ENCODE data around the gene THAP6.
A peak's percentile ranks its signal among the peaks of the same experiment; 100 is the strongest.

The THAP6 gene

GRCh38 chr4:75514131-75514948, at the start of gene THAP6, which contains the start of gene RCHY1:
Gene THAP6, plus strand, starts transcription at chr4:75514473. Its CDS starts 980 bp downstream, at chr4:75515453.
Gene RCHY1, minus strand, starts transcription at chr4:75514403. Its CDS starts 117 bp downstream, at chr4:75514286.
- peak within 1 kb of the TSS; percentile 92 for H3K4me3 ChIP-seq (replicated peaks; ENCODE audit: low read depth, low read length)
- no peak for TF ChIP-seq CTCF (IDR thresholded peaks at IDR 0.05; ENCODE audit: low read length, missing control alignments)
- DNase-seq (ENCODE audit: low read depth), result peak; percentile 96

DNA sequence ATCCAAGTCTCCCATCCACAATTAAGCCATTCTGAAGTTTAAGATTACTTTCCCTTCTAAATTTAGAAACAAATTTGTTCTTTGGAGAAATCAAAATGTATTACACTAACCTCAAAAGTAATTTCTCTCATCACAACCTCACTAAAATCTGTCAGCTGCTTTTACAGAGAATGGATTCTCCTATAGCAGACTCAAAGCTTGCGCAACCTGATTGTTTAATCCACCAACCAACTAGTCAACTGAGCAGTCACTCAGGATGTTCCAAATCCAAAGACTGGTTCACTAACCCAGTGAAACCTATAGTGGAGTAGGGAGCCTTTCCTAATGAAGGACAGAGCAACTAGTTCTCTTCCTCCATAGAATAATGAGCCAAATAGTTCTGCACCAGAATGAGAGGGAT, 44.4 kb upstream of the THAP6 start:
- H3K4me3 ChIP-seq (replicated peaks; ENCODE audit: low read depth, low read length), result no peak overlapping the region
- TF ChIP-seq CTCF (IDR thresholded peaks at IDR 0.05; ENCODE audit: low read length, missing control alignments), result no peak
- DNase-seq (ENCODE audit: low read depth), result no peak

- H3K4me3 ChIP-seq (replicated peaks; ENCODE audit: low read depth, low read length), result no peak overlapping the region
- no peak for DNase-seq (ENCODE audit: low read depth)
Measured at GRCh38 chr4:75470738-75471137, 43.5 kb upstream of the THAP6 start.

DNA sequence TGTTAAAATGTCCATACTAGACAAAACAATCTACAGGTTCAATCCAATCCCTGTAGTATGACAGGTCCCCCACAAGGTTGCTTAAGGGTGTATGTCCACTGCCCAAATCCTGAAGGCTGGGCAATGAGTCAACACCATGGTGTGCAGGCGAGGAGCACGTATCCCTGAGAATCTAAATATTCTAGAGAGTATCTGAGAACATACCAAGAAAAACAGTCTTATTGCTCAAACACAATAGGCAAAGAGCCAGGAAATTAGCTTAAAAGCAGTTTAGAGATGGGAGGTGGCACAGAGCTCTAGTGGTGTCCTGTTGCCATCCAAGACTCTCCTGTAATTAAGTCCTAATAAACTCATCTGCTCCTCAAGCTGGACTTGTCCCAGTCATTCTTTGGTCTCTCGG, 37.1 kb upstream of the THAP6 start:
- peak; percentile 11 for DNase-seq (ENCODE audit: low read depth)
- no peak for TF ChIP-seq CTCF (IDR thresholded peaks at IDR 0.05; ENCODE audit: low read length, missing control alignments)
- H3K4me3 ChIP-seq (replicated peaks; ENCODE audit: low read depth, low read length), result no peak overlapping the region

More at GRCh38 chr4:75470738-75471137, 43.5 kb upstream of the THAP6 start:
- TF ChIP-seq CTCF (IDR thresholded peaks at IDR 0.05; ENCODE audit: low read length, missing control alignments), result no peak

- no peak for TF ChIP-seq CTCF (IDR thresholded peaks at IDR 0.05; ENCODE audit: low read length, missing control alignments)
- DNase-seq (ENCODE audit: low read depth), result no peak
- H3K4me3 ChIP-seq (replicated peaks; ENCODE audit: low read depth, low read length), result no peak overlapping the region
Measured at GRCh38 chr4:75484190-75484589, 30.1 kb upstream of the THAP6 start.

DNA sequence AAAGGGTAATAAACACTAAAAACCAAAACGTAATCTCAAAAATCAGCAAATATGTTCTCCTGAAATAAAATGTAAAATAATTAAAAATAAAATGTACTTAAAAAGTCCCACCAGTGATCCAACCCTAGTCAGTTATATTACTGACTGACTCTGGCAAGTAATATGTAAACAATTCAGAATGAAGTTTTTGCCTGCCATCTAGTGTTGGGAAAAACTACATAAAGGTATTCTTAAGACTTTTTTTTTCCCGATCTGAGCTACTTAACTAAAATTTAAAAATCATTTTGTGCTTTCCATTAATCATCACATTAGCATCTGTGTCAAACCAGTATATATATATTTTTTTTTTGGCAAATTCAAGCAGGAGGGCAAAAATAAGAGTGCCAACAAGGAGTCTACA, 24.1 kb upstream of the THAP6 start:
- DNase-seq (ENCODE audit: low read depth), result peak; percentile 60
- no peak overlapping the region for H3K4me3 ChIP-seq (replicated peaks; ENCODE audit: low read depth, low read length)
- TF ChIP-seq CTCF (IDR thresholded peaks at IDR 0.05; ENCODE audit: low read length, missing control alignments), result peak; percentile 26

- peak; percentile 80 for DNase-seq (ENCODE audit: low read depth)
- no peak overlapping the region for H3K4me3 ChIP-seq (replicated peaks; ENCODE audit: low read depth, low read length)
- no peak for TF ChIP-seq CTCF (IDR thresholded peaks at IDR 0.05; ENCODE audit: low read length, missing control alignments)
Measured at GRCh38 chr4:75494563-75494962, 19.7 kb upstream of the THAP6 start.

All from fibroblast of pulmonary artery (primary cell).